EL (cell line): ENCODE measurements around the gene NAA80.
"Not testable (repeated sequence)": the region's sequence is repeated elsewhere in the genome, so short reads cannot be mapped to it uniquely, and the experiment has no call there.

Source experiments
- DNase-seq: peaks from one replicate; pipeline ENCODE4 v3.0.0-alpha.2; 2016

Gene NAA80

GRCh38 chr3:50288387-50289007 lies 10.7 kb downstream of the NAA80 start:
- no peak for DNase-seq

- DNase-seq, result no peak
Measured at GRCh38 chr3:50287262-50287661, 11.9 kb downstream of the NAA80 start.

GRCh38 chr3:50286322-50287227 lies 12.6 kb downstream of the NAA80 start:
- DNase-seq, result no peak

GRCh38 chr3:50284121-50284520 lies 15.1 kb downstream of the NAA80 start:
- DNase-seq, result not testable (repeated sequence)

GRCh38 chr3:50279255-50280016 lies 19.8 kb downstream of the NAA80 start:
- DNase-seq, result no peak

- no peak for DNase-seq
Measured at GRCh38 chr3:50278880-50279224, 20.4 kb downstream of the NAA80 start, which contains the start of gene LSMEM2. Gene LSMEM2 (plus strand): TSS chr3:50279087. CDS start chr3:50279114, 27 bp downstream.

- DNase-seq, result no peak
Measured at GRCh38 chr3:50278123-50278879, 20.9 kb downstream of the NAA80 start.

GRCh38 chr3:50276762-50277101 lies 22.5 kb downstream of the NAA80 start:
- DNase-seq, result no peak

- no peak for DNase-seq
Measured at GRCh38 chr3:50275996-50276761, 23.0 kb downstream of the NAA80 start.

GRCh38 chr3:50275141-50275995 lies 23.8 kb downstream of the NAA80 start:
- DNase-seq, result no peak

GRCh38 chr3:50274371-50275104 lies 24.7 kb downstream of the NAA80 start:
- DNase-seq, result peak; percentile 52

- DNase-seq, result no peak
Measured at GRCh38 chr3:50273689-50274065, 25.5 kb downstream of the NAA80 start.

- DNase-seq, result peak; percentile 76
Measured at GRCh38 chr3:50272911-50273688, 26.1 kb downstream of the NAA80 start.

GRCh38 chr3:50272538-50272910 lies 26.7 kb downstream of the NAA80 start:
- not testable (repeated sequence) for DNase-seq

GRCh38 chr3:50271314-50271936 lies 27.8 kb downstream of the NAA80 start:
- DNase-seq, result no peak

GRCh38 chr3:50270422-50271224 lies 28.6 kb downstream of the NAA80 start:
- peak; percentile 59 for DNase-seq

- peak; percentile 78 for DNase-seq
Measured at GRCh38 chr3:50269977-50270413, 29.2 kb downstream of the NAA80 start.

GRCh38 chr3:50269460-50269859 lies 29.7 kb downstream of the NAA80 start:
- no peak for DNase-seq
